ENCODE results near the gene KPTN.

DNA sequence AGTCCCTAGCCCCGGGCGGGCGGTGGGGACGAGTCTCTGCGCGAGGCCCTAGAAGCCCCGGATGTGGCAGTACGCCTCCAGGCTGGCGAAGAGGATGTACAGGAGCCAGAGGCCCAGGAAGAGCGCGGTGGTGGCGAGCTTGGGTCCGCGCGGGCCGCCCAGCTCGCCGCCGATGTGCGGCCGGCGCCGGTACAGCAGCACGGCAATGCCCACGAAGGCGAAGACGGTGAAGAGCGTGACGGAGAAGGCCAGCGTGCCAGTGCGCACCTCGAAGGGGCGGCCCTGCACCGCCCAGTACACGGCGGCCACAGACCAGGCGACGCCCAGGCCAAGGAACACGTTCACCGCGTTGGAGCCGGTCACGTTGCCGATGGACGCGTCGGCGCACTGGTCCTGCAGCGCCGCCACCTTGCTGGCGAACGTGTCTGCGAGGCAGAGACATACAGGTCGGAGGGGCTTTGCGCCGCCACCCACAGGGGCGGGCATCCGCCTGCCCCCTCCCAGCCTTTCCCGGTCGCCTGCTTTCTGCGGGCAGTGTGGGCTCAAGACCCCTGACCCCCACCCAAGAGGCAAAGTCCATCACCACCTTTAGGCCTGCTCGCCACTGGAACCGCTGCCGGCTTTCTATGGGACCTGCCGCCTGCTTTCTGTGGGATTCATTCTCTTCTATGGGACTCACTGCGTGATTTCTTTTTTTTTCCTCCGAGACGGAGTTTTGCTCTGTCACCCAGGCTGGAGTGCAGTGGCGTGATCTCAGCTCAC, 53.8 kb downstream of the KPTN start:
- TF ChIP-seq, protein P1, sequence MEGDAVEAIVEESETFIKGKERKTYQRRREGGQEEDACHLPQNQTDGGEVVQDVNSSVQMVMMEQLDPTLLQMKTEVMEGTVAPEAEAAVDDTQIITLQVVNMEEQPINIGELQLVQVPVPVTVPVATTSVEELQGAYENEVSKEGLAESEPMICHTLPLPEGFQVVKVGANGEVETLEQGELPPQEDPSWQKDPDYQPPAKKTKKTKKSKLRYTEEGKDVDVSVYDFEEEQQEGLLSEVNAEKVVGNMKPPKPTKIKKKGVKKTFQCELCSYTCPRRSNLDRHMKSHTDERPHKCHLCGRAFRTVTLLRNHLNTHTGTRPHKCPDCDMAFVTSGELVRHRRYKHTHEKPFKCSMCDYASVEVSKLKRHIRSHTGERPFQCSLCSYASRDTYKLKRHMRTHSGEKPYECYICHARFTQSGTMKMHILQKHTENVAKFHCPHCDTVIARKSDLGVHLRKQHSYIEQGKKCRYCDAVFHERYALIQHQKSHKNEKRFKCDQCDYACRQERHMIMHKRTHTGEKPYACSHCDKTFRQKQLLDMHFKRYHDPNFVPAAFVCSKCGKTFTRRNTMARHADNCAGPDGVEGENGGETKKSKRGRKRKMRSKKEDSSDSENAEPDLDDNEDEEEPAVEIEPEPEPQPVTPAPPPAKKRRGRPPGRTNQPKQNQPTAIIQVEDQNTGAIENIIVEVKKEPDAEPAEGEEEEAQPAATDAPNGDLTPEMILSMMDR (optimal IDR thresholded peaks at IDR 0.05 in 1 of 3, IDR thresholded peaks at IDR 0.05 in 1 of 3, conservative IDR thresholded peaks at IDR 0.05 in 1 of 3; ENCODE audit: extremely low read depth in 1 of 3, insufficient read depth in 2 of 3, low read length in 3 of 3) = peak in 2 of 3 experiments; percentile 34 to 60
- TF ChIP-seq EZH2 (IDR thresholded peaks at IDR 0.05; ENCODE audit: low read length) = no peak
